Stimulated activated CD4-positive, alpha-beta T cell treated with anti-CD3 and anti-CD28 coated beads, Interleukin-1b, Interleukin-23, amount 100 ng/mL, for 48 hours (primary cell): ENCODE results near the gene HOXC6.

Source experiments
- DNase-seq: peaks from one replicate; pipeline ENCODE4 v3.0.0-alpha.2; 2020

HOXC6 gene

GRCh38 chr12:54044425-54045103 is 16.3 kb downstream of the HOXC6 start:
- no peak for DNase-seq

DNA sequence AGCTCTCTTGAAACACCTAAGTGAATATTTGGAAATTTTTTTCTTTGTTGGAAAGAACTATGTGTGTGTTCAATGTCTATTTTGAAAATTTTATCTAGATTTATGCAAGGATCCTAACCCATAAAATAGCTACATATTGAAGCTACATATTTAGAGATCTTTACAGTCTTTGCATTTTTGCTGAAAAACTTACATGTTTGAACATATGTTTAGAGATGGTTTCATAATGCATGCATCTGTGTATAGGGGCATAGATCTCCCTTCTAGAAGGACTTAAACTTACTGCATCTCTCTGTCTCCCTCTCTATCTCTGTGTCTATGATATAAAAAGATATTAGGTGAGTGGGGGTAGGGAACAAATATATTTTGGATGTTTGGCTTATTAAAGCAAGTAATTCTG is 17.2 kb downstream of the HOXC6 start:
- no peak for DNase-seq

DNA sequence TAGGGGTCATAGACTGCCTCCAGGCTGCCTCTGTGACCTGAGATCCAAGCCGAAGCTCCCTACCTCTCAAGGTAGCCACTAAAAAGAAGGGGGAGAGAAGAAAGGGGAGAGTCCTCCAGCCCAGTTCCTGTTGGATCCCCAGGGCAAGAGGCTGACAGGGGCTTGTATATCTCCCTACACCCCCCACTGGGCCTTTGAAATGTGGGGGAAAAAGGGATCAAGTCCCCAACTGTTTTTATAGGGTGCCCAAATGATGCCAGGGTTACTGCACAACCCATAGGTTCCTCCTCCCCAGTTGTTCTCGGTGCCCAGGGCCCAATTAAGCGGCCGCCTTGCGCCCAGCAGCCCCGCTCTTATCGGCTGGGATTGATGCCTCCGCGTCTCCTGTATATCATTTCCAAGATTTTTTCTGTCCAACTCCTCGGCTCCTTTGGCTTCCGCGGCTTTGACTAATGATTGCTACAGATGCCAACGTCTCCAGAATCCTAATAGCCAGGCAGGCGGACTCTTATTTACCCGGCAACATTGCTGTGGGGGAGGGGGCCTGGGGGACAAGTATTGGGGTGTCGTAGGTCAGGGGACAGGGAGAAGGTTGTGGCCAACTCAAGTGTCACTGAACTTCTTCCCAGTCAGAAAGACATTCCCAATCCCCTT is 17.8 kb downstream of the HOXC6 start:
- no peak for DNase-seq

DNA sequence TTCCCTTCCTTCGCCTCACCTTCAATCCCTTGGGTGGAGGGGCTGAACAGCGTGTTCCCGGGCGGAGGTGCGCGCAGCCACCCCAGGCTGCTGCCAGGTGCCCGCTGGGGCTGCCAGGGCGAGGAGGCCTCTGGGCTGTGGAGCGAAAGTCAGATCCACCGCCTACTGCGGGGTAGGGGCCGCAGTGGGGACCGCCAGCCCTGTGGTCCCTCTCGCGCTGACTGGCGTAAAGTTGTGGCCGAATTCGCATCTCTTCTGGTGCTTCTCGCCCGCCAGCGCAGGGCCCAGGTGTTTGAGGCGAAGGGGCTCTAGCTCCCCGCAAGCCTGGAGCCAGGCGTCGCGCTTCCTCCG is 18.5 kb downstream of the HOXC6 start:
- no peak for DNase-seq

- no peak for DNase-seq
Measured at GRCh38 chr12:54047160-54047963, 19.1 kb downstream of the HOXC6 start.

- DNase-seq, result no peak
Measured at GRCh38 chr12:54047964-54048303, 19.7 kb downstream of the HOXC6 start.

GRCh38 chr12:54048406-54049093 is 20.3 kb downstream of the HOXC6 start:
- DNase-seq, result no peak

GRCh38 chr12:54049108-54049507 is 20.9 kb downstream of the HOXC6 start:
- DNase-seq, result no peak

GRCh38 chr12:54050482-54050810 is 22.2 kb downstream of the HOXC6 start:
- DNase-seq, result no peak

DNA sequence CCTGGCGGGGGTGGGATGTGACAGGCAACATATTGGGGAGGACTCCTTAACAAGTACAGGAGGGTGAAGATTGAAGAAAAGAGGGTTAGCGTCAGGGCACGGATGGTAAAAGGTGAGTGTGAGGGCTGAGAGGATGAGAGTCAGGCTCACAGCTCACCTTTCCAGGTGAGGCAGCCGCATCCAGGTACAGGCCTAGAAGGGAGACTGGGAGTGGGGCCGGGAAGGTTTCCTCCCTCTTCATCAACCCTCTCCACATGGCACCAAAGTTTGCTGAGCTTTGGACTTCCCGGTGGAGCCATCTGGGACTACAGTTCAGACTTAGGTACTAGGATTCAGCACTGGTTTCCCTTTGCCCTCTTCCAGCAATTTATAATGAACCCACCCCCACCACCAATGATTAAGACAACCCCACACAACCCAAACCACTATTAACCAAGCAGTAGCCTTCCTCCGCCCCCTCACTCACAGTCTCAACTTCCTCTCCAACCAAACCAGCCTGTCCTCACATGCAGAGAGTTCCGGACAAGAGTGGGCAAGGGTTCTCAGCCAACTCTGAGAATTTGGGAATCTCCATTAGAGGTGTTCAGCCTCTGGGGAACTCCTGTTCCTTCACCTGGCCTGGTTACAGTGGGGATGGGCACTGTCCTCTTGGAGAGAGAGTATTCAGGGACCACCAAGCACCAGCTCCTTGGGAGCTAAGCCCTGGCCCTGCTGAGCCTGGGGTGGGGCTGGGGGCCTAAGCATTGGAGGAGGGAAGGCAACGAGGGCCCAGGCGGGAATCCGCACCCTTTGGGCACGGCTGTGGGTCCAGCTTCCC is 23.0 kb downstream of the HOXC6 start:
- no peak for DNase-seq

DNA sequence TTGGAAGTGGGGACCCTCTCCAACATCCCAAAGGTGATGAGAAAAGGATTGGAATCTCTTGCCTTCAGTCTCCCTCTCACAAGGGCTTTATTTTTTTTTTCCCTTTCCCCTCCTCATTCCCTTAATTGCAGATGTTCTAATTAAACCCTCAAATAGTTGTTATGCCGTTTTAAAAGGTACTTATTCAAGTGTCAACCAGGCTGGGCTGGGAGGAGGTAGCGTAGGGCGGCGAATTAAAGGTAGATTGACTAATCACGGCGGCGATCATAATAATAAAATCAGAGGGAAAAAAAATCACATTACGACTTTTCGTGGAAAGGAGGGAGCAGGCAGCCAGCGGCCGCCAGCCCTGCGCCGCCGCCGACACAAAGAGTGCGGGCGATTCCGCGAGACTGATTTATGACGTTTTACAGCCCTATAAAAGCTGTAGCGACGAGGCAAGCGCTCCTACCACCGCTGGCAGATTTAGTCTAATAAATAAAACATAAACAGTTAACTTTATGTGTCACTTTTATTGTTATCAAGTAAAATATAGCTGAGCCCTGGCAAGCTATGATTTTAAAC is 23.7 kb downstream of the HOXC6 start:
- no peak for DNase-seq

DNA sequence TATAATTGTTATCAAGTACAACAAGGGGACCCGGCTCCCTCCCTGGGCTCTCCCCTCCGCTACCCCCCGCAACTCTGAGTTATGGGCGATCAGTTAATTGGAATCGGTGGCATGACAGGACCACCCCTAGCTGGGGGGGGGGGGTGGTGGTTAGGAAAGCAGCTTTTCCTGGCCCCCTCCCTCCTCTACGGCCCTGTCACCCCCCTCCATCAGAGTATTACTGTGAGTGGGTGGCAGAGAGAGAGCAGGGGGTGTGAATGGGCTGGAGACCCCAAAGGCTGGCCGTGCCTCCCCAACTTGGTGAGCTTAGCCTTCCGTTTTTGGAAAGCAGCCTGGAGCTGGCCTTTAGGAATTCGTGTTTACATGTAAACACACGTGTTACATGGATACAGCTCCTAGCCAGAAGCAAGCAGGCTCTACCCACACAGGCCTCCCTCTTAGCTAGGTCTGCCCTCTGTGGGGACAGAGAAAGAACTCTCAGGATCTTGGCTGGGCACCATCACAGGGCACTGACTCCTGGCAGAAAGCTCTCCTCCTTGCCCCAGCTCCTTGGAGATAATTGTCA is 24.3 kb downstream of the HOXC6 start:
- DNase-seq, result no peak

- no peak for DNase-seq
Measured at GRCh38 chr12:54053003-54053750, 24.9 kb downstream of the HOXC6 start.

DNA sequence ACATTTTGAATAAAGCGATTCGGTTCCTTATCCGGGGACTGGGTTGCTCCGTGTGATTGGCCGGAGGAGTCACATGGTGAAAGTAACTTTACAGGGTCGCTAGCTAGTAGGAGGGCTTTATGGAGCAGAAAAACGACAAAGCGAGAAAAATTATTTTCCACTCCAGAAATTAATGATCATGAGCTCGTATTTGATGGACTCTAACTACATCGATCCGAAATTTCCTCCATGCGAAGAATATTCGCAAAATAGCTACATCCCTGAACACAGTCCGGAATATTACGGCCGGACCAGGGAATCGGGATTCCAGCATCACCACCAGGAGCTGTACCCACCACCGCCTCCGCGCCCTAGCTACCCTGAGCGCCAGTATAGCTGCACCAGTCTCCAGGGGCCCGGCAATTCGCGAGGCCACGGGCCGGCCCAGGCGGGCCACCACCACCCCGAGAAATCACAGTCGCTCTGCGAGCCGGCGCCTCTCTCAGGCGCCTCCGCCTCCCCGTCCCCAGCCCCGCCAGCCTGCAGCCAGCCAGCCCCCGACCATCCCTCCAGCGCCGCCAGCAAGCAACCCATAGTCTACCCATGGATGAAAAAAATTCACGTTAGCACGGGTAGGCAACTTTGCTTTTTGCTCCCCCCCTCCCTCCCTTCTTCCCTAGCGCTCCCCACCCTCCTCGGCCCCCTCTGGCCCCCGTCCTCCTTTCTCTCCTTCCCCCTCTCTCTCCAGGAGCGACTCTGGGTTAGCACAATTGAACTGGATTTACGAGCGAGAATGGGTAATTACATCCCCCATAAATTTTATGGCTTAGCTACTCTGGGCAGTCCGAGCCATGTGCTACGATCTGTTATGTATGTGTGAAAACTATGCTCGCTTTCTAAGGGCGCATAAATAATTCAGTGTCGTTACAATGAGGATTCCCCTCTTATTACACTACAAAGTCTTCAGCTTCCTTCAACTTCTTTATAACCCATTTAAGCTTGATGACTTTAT is 25.8 kb downstream of the HOXC6 start, which contains the start of gene HOXC4:
TSS of gene HOXC4 (plus strand) at position 85 of the 991 bp plus-strand sequence. CDS start at position 173, 88 bp downstream.
- no peak for DNase-seq

DNA sequence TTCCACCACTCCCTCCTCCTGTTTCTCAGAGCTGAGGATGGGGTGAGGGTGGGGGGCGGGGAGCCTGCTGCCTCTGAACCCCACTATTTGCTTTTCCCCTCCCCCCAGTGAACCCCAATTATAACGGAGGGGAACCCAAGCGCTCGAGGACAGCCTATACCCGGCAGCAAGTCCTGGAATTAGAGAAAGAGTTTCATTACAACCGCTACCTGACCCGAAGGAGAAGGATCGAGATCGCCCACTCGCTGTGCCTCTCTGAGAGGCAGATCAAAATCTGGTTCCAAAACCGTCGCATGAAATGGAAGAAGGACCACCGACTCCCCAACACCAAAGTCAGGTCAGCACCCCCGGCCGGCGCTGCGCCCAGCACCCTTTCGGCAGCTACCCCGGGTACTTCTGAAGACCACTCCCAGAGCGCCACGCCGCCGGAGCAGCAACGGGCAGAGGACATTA is 26.5 kb downstream of the HOXC6 start:
- no peak for DNase-seq

- DNase-seq, result no peak
Measured at GRCh38 chr12:54055552-54055951, 27.3 kb downstream of the HOXC6 start.

- DNase-seq, result no peak
Measured at GRCh38 chr12:54056110-54056509, 27.9 kb downstream of the HOXC6 start.

- no peak for DNase-seq
Measured at GRCh38 chr12:54058128-54058768, 30.0 kb downstream of the HOXC6 start.

DNA sequence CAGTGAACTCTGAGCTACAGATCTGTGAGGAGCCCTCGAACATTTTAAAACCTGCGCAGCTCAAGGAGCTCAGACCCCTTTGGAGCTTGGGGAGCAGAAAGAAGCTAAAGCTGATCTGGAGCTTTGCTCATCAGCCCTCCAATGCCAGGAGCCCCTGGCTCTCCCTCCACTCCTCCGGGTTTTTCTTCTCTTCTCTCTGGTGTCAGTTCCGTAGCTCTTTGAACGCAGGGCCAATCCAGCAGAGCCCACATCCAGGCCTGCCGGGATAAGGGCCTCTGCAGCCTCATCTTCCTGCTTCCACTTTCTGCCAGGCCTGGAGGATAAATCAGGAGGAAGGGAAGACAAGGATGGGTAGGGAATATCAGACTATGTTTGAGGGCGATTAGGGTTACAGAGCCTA is 31.4 kb downstream of the HOXC6 start:
- DNase-seq, result no peak
